Ishikawa (cell line): Measurements from ENCODE around the gene ZBTB40.

Experiments used
- CEBPB ChIP-seq: IDR thresholded peaks from 2 replicates; pipeline ENCODE4 v1.6.1; 2012
- CREB1 ChIP-seq: IDR thresholded peaks from 2 replicates; pipeline ENCODE4 v1.6.1; 2012; ENCODE audit warnings: low read depth
- EGR1 ChIP-seq: IDR thresholded peaks from 2 replicates; pipeline ENCODE4 v1.6.1; 2012
- EP300 ChIP-seq: IDR thresholded peaks from 2 replicates; pipeline ENCODE4 v1.6.1; 2012; ENCODE audit warnings: borderline replicate concordance
- FOXM1 ChIP-seq: IDR thresholded peaks from 2 replicates; pipeline ENCODE4 v1.6.1; 2012; ENCODE audit warnings: low read depth, borderline replicate concordance
- NFIC ChIP-seq: IDR thresholded peaks from 2 replicates; pipeline ENCODE4 v1.6.1; 2012
- RAD21 ChIP-seq: IDR thresholded peaks from 2 replicates; pipeline ENCODE4 v1.6.1; 2012; ENCODE audit warnings: low read depth
- TAF1 ChIP-seq: IDR thresholded peaks from 2 replicates; pipeline ENCODE4 v1.6.1; 2012; ENCODE audit warnings: low read depth, mild to moderate bottlenecking
- TCF12 ChIP-seq: IDR thresholded peaks from 2 replicates; pipeline ENCODE4 v1.6.1; 2012; ENCODE audit warnings: low read depth
- TEAD4 ChIP-seq: IDR thresholded peaks from 2 replicates; pipeline ENCODE4 v1.6.1; 2012
- YY1 ChIP-seq: IDR thresholded peaks from 2 replicates; pipeline ENCODE4 v1.6.1; 2012; ENCODE audit warnings: low read depth
- ZBTB7A ChIP-seq: IDR thresholded peaks from 2 replicates; pipeline ENCODE4 v1.6.1; 2012; ENCODE audit warnings: low read depth
- TF ChIP-seq, protein P1 (sequence below): IDR thresholded peaks from 2 replicates; pipeline ENCODE4 v1.6.1; 2012
- TF ChIP-seq, protein P2 (sequence below): IDR thresholded peaks from 2 replicates; pipeline ENCODE4 v1.6.1; 2012
- TF ChIP-seq, protein P3 (sequence below): IDR thresholded peaks from 2 replicates; pipeline ENCODE4 v1.6.1; 2012; ENCODE audit warnings: low read depth, mild to moderate bottlenecking

The ZBTB40 gene

DNA sequence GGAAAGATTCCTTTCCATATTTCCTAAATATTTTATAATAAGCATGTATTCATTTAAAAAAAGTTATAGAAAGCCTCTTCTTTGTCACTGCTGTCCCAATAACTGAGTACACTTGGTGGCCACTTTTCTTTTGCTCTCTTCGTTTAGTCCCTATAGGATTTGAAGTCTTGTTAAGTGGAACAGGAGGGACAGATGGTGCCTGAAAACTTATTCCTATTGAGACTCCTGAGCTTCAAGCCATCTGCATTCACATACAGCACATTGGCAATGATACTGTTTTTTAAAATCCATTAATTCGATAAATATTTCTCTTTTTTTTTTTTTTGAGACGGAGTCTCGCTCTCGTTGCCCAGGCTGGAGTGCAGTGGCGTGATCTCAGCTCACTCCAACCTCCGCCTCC lies 2.0 kb upstream of the ZBTB40 start:
- no peak for TF ChIP-seq TAF1
- TF ChIP-seq ZBTB7A, result no peak
- TF ChIP-seq TEAD4, result no peak
- TF ChIP-seq EGR1, result no peak
- no peak for TF ChIP-seq YY1
- no peak for TF ChIP-seq CEBPB

DNA sequence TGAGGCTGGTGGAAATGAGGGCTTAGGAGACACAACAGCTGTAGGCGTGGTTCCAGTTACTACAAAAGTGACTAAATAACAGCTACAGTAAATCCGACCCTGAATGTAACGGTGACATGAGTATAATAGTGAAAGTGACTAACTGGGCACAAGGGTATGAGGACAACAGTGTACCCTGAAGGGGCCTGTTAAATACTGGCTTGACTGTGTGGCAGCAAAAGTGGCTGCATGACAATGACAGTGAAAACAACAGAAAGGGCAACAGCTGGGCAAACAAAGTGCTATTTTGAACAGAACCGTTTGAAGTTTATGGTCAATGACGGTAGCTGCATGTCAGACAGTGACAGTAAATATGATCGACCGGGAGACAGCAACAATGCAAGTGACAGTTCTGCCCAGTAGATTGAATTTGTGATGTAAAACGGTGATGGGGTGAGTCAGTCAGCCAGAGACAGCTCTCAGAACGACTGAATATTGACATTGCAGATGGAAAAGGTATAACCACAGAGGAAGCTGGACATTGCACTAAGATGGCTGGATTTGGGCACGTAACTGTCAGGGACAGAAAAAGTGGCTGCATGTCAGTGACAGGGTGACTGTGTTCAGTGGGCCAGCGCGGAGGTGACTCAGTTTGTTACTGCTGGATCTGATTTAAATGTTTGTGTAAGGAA lies 1.2 kb upstream of the ZBTB40 start:
- TF ChIP-seq YY1, result no peak
- no peak for TF ChIP-seq TEAD4
- no peak for TF ChIP-seq CREB1
- TF ChIP-seq EGR1, result no peak
- TF ChIP-seq, protein P1, sequence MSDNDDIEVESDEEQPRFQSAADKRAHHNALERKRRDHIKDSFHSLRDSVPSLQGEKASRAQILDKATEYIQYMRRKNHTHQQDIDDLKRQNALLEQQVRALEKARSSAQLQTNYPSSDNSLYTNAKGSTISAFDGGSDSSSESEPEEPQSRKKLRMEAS, result no peak
- no peak for TF ChIP-seq TCF12
- TF ChIP-seq CEBPB, result no peak
- TF ChIP-seq, protein P2, sequence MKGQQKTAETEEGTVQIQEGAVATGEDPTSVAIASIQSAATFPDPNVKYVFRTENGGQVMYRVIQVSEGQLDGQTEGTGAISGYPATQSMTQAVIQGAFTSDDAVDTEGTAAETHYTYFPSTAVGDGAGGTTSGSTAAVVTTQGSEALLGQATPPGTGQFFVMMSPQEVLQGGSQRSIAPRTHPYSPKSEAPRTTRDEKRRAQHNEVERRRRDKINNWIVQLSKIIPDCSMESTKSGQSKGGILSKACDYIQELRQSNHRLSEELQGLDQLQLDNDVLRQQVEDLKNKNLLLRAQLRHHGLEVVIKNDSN, result no peak
- TF ChIP-seq NFIC, result no peak

DNA sequence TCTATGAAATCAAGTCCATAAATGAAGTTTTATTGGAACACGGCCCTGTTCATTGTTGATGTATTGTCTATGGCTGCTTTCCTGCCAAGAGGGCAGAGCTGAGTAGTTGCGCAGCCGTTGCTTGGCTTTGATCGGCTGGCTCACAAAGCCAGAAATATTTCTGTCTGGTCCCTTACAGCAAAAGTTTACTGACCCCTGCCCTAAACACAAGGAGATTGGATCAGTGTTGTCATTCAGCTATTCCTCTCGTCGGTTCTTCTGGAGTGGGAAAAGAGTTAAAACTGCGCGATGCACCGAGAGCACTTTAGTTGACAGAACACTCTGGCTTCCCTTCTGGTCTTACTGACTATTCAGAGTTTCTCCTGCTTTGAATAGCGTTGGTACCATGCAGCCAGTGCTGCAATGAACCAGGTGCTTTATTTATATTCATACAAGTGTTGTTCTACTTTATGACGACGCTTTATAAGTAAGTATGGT lies 868 bp downstream of the ZBTB40 start:
- TF ChIP-seq CEBPB, result no peak
- TF ChIP-seq, protein P3, sequence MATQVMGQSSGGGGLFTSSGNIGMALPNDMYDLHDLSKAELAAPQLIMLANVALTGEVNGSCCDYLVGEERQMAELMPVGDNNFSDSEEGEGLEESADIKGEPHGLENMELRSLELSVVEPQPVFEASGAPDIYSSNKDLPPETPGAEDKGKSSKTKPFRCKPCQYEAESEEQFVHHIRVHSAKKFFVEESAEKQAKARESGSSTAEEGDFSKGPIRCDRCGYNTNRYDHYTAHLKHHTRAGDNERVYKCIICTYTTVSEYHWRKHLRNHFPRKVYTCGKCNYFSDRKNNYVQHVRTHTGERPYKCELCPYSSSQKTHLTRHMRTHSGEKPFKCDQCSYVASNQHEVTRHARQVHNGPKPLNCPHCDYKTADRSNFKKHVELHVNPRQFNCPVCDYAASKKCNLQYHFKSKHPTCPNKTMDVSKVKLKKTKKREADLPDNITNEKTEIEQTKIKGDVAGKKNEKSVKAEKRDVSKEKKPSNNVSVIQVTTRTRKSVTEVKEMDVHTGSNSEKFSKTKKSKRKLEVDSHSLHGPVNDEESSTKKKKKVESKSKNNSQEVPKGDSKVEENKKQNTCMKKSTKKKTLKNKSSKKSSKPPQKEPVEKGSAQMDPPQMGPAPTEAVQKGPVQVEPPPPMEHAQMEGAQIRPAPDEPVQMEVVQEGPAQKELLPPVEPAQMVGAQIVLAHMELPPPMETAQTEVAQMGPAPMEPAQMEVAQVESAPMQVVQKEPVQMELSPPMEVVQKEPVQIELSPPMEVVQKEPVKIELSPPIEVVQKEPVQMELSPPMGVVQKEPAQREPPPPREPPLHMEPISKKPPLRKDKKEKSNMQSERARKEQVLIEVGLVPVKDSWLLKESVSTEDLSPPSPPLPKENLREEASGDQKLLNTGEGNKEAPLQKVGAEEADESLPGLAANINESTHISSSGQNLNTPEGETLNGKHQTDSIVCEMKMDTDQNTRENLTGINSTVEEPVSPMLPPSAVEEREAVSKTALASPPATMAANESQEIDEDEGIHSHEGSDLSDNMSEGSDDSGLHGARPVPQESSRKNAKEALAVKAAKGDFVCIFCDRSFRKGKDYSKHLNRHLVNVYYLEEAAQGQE, result no peak
- no peak for TF ChIP-seq TAF1
- TF ChIP-seq, protein P1, result no peak
- TF ChIP-seq EGR1, result no peak
- TF ChIP-seq YY1, result no peak
- TF ChIP-seq ZBTB7A, result no peak
- TF ChIP-seq TCF12, result no peak
- no peak for TF ChIP-seq NFIC

DNA sequence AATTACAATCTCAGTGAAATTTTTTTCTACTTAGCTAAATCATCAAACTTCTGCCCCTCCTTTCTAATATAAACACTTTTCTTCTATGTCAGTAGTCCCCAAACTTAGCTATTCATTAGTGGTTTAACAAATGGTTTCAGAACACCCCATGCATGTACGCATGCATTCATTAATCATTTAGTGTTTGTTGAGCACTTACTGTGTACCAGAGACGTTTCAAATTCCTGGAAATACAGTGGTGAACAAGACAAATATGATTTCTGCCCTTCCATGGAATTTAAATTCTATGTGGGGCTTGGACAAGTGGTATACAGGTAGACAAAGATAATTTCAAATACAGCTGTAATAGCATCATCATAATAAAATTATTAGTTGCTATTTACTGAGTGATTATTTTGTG lies 1.5 kb downstream of the ZBTB40 start:
- TF ChIP-seq EP300 (no peak), ZBTB7A (no peak), YY1 (no peak), TAF1 (no peak), TCF12 (no peak), CEBPB (no peak), EGR1 (no peak), NFIC (no peak), CREB1 (no peak), FOXM1 (no peak), RAD21 (no peak), TEAD4 (no peak)
- TF ChIP-seq, protein P1, result no peak
- TF ChIP-seq, protein P2, result no peak
- TF ChIP-seq, protein P3, result no peak

DNA sequence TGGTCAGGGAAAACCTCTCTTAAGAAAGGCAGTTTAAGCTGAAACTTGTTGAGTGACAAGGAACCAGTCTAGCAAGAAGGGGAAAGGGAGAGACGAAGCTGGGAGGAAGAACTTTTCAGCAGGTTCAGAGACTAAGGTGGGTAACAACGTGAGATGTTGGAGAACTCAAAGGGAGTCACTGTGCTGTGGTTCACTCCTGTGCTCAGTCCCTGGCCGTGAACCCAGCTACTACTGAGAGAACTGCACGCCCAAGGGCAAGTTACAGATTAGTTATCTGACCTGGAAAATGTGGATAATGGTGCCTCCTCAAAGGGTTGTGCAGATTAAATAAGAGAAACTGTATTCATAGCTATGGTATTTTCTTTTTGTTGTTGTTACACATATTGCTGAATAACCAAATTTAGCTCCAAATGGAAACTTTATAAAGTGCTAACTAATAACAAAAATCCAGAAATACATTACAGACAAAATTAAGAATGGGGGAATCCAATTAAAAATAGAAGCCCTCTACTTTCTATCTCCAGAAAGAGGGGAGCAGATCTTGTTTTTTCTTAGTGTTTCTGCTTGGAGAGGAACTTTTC lies 2.9 kb downstream of the ZBTB40 start:
- no peak for TF ChIP-seq TCF12
- TF ChIP-seq FOXM1, result no peak
- TF ChIP-seq, protein P1, result no peak
- TF ChIP-seq, protein P2, result no peak
- TF ChIP-seq RAD21, result no peak
- no peak for TF ChIP-seq TEAD4
- no peak for TF ChIP-seq NFIC
- TF ChIP-seq, protein P3, result no peak
- no peak for TF ChIP-seq TAF1
- no peak for TF ChIP-seq CEBPB
- TF ChIP-seq EP300, result no peak
- TF ChIP-seq ZBTB7A, result no peak
- no peak for TF ChIP-seq CREB1
- TF ChIP-seq YY1, result no peak
- TF ChIP-seq EGR1, result no peak
